Suppressor macrophage treated with lipopolysaccharide for 4 hours (primary cell): ENCODE data around the gene FCHSD2.
"Not testable (repeated sequence)": the region's sequence is repeated elsewhere in the genome, so short reads cannot be mapped to it uniquely, and the experiment has no call there.

Source experiments
- DNase-seq: peaks from one replicate; pipeline ENCODE4 v3.0.0-alpha.2; 2020

FCHSD2 gene

DNA sequence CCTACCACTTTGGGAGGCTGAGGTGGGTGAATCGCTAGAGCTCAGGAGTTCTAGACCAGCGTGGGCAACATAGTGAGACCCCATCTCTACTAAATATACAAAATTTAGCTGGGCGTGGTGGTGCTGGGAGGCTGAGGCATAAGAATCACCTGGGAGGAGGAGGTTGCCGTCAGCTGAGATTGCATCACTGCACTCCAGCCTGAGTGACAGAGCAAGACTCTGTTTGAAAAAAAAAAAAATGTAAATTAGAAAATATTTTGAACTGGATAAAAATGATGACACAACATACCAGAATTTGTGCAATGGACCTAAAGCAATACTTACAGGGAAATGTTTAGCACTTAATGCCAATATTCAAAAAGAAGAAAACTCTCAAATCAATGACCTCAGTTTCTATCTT is 281.5 kb downstream of the FCHSD2 start:
- DNase-seq: no peak

DNA sequence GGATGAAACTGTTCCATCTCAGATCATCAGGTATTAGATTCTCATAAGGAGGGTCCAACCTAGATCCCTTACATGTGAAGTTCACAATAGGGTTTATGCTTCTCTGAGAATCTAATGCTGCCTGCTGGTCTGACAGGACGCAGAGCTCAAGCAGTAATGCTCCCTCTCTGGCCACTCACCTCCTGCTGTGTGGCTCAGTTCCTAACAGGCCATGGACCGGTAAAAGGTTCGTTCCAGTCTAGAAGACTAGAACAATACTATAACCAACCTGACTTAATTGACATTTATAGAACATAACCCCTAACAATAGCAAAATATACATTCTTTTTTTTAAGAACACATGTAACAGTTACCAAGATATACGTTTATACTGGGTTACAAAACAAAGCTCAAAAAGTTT is 282.1 kb downstream of the FCHSD2 start:
- DNase-seq: no peak

DNA sequence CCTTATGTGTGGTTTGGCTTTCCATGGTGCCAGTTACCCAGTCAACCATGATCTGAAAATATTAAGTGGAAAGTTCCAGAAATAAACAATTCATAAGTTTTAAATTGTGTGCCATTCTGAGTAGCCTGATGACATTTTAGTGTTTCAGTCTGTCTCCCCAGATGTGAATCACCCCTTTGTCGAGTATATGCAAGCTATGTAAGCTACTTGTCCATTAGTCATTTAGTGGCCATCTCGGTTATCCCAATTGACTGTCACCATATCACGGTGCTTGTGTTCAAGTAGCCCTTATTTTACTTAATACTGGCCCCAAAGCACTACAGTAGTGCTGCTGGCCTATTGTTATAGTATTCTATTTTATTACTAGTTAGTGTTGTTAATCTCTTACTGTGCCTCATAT is 283.0 kb downstream of the FCHSD2 start:
- DNase-seq: peak; percentile 43

DNA sequence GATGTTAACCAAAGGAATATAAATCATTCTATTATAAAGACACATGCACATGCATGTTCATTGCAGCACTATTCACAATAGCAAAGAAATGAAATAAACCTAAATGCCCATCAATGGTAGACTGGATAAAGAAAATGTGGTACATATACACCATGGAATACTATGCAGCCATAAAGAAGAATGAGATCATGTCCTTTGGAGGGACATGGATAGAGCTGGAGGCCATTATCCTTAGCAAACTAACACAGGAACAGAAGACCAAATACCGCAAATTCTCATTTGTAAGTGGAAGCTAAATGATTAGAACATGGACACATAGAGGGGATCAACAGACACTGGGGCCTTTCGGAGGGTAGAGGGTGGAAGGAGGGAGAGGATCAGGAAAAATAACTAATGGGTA is 283.9 kb downstream of the FCHSD2 start:
- not testable (repeated sequence) for DNase-seq

DNA sequence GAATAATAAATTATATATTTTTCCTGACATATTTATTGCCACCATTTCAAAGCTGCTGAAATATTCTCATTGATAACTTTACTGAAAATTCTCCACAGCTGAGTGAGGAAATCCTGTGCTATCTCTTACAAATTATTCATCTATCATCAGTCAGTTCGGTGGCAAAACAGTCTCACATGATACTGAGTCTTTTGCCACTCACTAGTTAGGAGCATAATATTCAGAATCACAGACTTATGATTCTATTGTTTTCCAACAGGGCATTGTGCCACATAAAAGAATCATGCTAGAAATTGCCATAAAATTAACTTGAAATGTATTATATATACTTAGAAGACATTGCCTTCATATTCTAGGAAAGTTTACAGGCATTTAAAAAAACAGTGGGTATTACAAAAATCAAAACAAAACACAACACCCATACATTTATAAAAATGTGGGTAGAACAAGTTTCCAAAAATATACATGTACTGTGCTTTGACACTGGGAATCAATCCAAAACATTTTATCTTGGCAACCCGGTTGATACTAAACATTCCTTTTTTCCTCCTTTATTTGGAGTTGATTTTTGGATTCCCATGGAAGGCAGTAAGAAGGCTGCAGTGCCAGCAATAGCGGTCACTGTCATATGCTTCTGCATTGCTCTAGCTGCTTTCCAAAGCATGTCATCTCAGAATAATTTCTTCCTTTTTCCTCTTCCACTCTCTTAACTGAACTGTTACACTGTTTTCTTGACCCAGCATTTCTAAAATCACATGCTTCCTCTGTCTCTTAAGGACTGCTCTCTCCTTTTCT is 285.4 kb downstream of the FCHSD2 start:
- DNase-seq: peak; percentile 43

DNA sequence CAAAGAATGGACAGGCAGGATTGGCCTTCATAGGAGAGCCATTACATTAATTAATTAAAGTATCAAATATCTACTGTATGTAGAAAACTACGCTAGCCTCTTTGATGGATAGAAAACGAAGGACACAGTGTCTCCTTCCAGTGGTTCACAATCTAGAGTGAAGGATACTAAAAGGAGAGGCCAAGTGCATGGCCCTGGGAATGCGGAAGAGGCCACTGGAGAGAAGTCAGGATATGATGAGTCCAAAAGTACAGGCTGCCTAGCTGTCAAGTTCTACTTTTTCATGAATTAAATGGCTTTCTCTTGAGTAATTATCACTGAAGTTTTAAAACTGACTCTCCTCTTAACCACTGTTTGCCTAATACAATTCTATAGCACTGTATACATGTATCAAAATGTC is 286.1 kb downstream of the FCHSD2 start:
- DNase-seq: no peak

DNA sequence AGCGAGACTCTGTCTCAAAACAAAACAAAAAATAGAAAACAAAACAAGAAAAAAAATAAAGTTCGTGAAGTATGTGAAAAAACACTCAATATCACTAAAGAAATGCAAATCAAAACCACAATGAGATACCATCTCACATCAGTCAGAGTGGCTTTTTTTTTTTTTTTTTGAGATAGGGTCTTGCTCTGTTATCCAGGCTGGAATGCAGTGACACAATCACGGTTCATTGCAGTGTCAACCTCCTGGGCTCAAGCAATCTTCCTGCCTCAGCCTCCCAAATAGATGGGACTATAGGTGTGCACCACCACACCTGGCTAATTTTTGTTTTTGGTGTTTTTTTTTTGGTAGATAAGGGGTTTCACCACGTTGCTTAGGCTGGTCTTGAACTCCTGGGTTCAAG is 290.4 kb downstream of the FCHSD2 start:
- no peak for DNase-seq

DNA sequence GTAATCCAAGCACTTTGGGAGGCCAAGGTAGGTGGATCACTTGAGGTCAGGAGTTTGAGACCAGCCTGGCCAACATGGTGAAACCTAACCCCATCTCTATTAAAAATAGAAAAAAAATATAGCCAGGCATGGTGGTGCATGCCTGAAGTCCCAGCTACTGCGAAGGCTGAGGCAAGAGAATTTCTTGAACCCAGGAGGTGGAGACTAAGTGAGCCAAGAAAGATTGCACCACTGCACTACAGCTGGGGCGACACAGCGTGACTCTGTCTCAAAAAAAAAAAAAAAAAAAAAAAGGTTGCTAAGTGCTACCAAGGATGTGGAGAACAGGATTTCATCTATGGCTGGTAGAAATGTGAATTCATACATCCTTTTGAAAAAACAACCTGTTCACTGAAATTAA is 291.3 kb downstream of the FCHSD2 start:
- no peak for DNase-seq

DNA sequence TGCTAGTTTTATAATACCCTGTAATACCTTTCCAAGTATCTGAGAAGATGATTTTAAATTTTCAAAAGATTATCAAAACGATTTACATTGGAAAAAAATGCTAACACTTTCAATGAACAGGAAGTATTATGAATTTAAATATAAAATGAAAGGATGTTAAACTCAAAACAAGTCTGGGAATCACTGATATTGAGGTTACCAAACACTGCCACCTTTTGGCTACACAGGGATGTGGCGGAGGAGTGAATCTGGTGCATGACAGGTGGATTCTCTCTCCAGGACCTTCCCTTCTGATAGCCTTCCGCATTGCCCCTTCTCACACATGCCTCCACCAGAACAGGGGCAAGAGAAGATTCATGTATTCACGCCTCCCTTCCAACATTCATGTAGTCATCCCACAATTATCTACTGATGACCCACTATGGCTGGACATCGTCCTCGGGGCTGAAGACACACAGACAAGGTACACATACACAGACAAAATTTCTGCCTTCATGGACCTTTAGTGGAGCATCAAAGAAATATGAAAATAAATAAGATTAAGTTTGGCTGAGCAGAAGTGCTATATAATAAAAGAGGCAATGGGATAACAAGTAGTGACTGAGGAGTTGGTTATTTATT is 293.2 kb downstream of the FCHSD2 start:
- peak; percentile 52 for DNase-seq

DNA sequence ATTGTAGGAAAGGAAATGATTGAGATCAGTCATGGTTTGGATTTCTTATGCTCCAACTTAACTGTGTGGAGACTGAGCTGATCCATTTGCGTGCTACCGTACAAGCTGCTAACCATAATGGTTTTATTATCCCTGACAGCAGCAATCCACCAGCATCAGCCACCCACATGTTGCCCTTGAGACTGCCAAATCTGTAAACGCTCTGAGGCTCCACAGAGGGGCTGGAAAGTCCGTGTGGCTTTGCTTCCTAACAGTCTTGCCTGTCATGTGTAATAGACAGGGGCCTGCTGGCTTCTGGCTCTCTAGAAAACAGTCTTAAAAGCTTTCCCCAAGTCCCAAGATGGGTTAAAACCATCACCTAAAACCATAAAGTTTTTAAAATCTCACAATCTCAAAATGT is 297.8 kb downstream of the FCHSD2 start:
- DNase-seq: no peak

DNA sequence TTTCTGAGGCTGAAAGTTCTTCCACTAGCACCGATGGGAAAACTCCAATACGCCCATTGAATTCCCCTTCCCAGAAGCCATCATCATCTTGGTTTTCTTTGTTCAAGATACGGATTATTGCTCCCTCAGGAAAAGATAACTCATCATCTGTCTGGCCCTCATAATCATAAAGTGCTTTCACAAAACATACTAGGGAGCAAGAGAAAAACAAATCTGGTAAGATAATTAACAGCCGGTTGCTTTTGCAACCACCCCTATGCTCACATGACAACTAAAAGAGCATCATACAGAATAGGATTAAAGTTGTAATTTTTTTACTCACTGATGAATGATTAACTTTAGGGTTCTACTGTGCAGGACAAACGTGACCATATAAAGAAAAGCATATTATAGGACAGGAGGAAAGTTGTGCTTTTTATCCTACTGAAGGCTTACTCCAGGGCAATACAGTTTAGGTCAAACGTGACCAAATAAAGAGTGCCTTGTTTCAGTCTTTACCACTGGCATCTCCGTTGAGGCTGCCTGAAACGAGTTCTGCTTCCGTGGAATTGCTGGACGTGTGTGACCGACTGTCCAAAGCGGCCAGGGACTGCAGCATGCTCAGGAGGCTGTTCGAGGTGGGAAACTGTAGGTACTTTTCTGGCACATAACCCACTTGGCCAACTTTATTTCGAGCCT is 299.3 kb downstream of the FCHSD2 start:
- DNase-seq: no peak

DNA sequence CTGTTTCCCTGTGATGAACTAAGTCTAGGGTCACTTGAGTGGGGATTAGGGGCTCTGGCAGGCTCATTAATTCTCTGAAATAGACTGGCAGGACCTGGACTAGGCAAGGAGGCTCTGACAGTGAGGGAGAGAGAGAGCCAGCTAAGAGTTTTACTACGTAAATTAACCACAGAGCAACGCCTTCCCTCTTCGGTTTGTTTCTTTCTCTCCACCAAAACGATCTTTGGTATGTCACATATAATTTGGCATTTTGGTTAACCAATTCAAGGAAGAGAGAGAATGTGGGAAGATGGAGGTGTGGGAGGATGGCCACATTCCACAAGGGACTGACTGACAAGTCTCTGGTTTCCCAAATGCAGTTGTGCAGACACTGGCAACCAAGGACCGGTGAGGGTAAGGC is 300.0 kb downstream of the FCHSD2 start:
- no peak for DNase-seq

DNA sequence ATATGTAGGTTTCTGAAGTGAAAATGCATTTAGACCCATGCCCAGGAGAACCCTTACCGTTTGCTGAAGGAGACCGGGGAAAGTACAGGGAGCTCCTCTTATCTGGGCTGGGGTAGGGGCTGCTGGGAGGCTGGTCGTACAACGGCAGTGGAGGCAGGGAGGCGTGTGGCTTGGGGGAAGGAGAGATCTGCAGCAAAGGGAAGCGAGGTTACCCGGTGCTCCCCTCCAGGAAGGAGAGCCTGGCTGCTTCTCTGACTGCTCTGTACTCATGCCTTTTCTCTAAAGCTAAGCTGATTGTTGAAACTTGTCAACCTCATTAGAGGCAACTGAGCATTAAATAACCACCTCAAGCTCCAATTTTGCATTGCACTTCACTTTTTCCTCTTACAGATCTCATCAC is 300.7 kb downstream of the FCHSD2 start:
- no peak for DNase-seq

DNA sequence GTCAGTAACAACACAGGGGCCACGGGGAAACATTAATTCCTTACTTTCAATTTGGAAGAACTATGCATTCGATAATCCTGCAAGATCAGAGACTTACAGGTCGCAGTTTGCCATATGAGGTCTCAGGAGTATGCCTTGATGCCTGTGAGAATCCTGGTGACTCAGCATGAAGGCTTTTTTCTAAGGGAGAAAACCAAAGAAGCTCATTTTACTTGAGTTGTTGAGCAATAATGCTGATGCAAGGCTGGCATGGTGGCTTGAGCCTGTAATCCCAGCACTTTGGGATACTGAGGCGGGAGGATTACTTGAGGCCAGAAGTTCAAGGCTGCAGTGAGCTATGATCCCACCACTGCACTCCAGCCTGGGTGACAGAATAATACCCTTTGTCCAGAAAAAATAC is 301.3 kb downstream of the FCHSD2 start:
- no peak for DNase-seq

DNA sequence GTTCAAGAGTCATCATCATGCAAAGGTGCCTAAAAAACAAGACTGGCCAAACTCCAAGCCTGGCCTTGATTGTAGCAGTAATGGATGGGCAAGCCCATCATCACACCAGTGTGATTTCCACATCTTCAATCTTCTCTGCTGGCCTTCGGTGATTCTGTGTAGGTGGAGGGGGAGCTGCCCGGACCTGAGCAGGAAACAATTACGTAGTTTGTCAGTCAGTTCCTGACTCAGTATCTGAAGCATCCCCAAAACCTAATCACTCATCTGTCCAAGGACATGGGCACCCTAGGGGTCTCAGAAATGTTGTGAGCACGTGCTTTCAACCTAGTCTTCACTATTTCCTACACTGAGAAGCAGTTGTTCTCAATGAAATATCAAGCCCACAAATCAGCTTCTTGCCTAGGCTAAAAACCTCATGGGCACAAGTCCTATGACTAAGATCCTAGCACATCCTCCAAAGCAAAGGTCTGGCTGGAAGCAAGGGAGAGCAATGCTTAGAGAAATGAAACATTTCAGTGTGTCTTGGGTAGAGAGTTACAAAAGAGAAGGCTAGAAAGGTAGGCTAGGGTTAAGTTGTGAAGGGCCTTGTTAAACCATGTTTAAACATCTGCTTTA is 303.3 kb downstream of the FCHSD2 start:
- DNase-seq: no peak

DNA sequence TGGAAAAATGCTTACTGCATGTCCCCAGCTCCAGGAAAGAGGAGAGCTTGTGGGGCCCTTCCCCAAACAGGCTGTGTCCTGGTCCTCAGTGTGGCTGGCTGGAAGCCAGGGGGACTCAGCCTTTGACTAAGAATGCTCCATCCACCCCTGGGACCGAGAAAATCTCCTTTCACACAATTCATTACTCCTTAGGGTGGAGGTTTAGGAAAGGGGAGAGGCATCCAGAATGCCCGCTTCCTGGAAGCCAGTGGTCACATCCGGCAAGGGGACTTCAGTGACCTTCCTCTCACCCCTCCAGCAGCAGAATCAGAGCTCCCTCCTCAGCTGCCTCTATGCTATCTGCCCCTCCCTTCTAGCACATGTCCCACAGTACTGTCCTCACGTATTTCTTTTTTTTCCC is 306.0 kb downstream of the FCHSD2 start:
- DNase-seq: no peak

DNA sequence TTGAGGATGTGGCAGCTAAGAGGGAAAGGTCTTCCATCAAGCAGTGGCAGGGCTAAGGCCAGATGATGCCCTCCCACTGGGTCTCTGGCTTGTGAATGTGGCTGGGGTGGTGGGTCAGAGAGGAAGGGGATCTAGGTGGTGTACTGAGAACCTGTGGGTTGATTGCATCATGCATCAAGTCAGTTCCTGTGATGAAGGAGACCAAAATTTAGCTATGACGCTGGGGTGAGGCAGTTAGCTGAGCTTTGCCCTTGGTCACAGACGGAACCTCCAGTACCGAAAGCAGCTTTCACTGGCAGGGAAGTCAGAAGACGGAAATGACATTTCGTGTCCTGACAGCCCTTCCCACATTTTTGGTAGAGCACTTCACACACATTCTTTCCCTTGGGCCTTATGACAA is 307.2 kb downstream of the FCHSD2 start:
- peak; percentile 81 for DNase-seq

DNA sequence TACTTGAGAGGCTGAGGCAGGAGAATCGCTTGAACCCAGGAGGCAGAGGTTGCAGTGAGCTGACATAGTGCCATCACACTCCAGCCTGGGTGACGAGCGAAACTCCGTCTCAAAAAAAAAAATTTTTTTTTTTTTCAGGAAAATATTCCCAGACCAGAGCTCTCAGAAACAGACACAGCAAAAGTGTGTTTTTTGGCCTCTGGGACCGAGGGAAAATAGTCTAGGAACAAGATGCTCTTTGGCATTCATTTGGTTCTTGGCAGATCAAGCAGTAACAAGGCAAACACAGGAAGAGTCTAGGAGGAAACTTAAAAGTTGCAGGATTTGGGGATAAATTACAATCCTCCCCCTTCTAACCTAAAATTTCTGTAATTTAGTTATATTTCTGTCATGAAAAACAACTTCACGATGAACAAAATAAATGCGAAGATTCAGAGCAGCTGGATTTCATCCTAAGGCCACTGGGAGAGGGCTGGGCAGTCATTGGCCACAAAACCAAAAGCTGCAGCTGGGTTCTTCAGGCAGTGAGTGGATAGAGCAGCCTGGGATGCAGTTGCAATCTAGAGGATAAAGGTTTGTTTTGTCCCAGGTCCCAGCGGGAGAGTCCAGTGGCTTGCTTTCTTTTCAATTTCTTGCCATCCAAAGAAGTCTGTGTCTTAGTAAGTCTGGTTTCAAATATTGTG is 308.2 kb downstream of the FCHSD2 start:
- DNase-seq: no peak

DNA sequence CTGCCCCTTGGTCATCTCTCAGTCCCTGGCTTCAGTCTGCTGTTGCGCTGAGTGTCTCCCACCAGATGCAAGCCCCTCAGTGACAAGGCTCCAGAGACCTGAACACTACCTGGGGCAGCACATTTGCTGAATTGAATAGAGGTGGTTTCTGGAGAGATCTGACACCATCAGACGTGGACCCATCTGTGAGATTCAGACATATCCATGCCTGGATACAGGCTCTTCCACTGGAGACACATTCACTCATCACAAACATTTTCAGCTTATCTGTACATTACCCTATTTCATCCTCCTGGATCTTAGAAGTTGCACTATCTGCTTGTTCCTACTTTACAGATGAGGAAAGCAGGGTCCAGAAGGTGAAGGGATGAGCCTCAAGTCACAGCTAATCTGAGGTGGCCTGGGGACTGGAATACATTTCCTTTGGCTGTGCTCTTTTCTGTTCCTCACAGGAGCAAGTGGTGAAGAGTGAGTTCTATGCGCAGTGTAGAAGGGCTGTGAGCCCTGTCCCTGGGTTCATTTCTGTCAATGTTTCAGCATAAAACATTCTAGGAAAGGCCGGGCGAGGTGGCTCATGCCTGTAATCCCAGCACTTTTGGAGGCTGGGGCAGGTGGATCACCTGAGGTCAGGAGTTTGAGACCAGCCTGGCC is 308.9 kb downstream of the FCHSD2 start:
- DNase-seq: no peak

DNA sequence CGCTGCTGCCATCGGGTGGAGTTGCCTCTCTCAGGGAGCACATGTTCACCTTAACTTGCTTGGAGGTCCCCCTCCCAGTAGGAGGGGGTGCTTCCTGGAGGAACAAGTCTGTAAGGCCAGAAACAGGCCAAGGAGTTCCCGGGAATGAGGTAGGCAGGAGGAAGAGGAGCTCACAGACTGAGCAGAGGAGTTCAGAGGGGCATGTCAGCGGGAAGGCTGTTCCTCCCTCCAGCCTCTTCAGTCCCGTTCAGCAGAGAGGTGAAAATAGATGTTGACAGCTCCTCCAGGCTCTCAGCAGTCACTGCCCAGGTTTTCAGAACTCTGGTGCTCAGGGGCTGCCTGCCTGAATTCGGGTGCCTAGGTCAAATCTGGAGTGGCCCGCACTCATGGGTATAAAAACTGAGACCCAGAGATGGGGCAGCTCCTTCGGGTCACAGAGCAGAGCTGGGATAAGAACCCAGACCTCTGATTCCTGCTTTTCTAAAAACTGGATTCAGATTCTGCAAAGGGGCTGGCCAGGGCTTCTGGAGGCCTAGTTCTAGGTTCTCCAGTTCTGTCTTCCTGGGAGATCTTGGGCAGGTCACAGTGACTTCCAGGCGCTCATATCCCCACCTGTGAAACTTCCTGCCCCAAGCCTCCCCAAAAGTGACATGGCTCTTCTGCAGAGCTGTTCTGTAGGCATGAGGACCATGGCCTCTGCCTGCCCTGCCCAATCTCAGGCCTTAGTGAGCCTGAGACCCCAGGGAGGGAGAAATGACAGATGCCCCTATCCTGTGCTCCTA is 309.6 kb downstream of the FCHSD2 start:
- DNase-seq: no peak

DNA sequence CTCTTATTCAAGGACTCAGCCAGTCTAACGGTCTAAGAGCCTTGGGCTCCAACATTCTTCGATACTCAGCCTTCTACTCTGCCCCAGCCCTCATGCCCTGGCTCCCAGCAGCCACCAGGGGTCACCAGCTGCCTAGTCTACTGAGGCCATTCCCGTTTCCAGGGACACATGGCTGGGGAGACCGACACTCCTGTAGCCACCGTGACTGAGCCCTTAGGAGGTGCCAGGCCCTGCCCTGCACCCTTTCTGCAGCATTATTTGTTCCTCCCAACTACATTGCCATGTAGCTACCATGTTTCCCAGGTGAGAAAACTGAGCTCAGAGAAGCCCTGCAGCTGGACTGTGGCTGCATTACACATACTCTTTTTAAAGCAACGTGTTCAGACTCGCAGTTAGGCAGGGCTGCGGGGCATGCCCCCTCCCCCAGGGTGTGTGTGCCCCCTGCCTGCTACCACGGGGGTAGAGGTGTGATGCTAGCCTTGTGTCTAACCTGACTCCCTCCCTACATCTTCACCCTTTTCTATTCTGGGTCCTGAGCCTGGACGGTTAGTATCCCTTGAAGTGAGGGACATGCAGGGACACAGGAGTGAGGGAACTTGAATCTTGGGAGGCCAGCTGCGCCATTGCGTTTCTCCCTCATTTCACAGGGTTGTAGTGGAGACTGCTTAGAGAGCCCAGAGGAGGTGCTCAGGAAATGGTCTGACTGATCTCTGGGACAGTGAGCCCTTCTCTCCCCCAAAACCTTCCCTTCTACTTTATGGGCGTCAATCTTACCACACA is 310.4 kb downstream of the FCHSD2 start:
- DNase-seq: peak; percentile 74
